Neural crest cell (in vitro differentiated cells): ENCODE results near the gene FSHB. TPM values are rescaled to one million over a fixed set of nuclear protein-coding genes. Genes with fewer than 3 reads are reported as not detected.

Source experiments
- DNase-seq: peaks from one replicate; pipeline ENCODE4 v3.0.0; 2021; ENCODE audit warnings: low read depth, mixed read lengths, low spot score
- H3K27ac Mint-ChIP-seq: one replicate; pipeline ENCODE4 v1.8.0; 2021; ENCODE audit warnings: mild to moderate bottlenecking, mixed read lengths; ENCODE audit not compliant: unreplicated experiment
- H3K27me3 Mint-ChIP-seq: 2 replicates; pipeline ENCODE4 v1.8.0; 2021; ENCODE audit warnings: low read depth, mild to moderate bottlenecking, mixed read lengths
- H3K36me3 Mint-ChIP-seq: 2 replicates; pipeline ENCODE4 v1.8.0; 2021; ENCODE audit warnings: low read depth, mild to moderate bottlenecking, mixed read lengths
- H3K4me1 Mint-ChIP-seq: 2 replicates; pipeline ENCODE4 v1.8.0; 2021; ENCODE audit warnings: mixed read lengths
- H3K4me3 Mint-ChIP-seq: one replicate; pipeline ENCODE4 v1.8.0; 2021; ENCODE audit warnings: mild to moderate bottlenecking, mixed read lengths
- H3K9me3 Mint-ChIP-seq: 2 replicates; pipeline ENCODE4 v1.8.0; 2021; ENCODE audit warnings: mixed read lengths
- total RNA-seq: library from RNA; stranded (reverse); gene quantifications from 2 replicates; pipeline ENCODE4 v1.2.1, GENCODE V29; 2021
- TF ChIP-seq, protein P1 (sequence below): fragments of 200-600 bp; sonication (generic); conservative IDR thresholded peaks from 2 replicates; pipeline ENCODE4 v1.5.0; 2021; ENCODE audit warnings: antibody characterized with exemption, mild to moderate bottlenecking

Gene FSHB
- total RNA-seq, 1 donor from 2014 or later, result not detected

DNA sequence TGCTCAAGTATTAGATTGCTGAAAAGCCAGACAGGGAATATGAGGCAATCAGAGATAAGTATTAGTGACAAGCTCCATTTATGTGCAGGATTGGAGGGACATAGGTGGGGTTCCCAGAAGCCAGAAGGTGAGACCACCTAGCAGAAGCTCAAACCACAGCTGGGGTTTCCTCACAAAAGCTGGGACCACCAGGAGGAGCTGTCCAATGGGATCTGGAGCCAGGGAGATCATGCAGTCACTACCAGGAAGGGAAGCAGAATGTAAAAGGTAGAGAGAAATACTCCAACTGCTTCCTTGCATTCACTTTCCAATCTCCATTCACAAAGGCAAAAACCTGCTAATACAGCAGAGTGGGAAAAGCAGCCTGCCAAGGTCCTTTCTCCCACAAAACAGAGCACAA lies 5.2 kb upstream of the FSHB start:
- peaks cover 8% of the 10 kb centered on the region for H3K9me3 Mint-ChIP-seq
- H3K27me3 Mint-ChIP-seq, result peaks cover 25% of the 10 kb centered on the region
- DNase-seq, result no peak
- H3K4me1 Mint-ChIP-seq, result no peaks in the 10 kb centered on the region
- no peak overlapping the region for H3K27ac Mint-ChIP-seq
- no peaks in the 10 kb centered on the region for H3K36me3 Mint-ChIP-seq
- TF ChIP-seq, protein P1, sequence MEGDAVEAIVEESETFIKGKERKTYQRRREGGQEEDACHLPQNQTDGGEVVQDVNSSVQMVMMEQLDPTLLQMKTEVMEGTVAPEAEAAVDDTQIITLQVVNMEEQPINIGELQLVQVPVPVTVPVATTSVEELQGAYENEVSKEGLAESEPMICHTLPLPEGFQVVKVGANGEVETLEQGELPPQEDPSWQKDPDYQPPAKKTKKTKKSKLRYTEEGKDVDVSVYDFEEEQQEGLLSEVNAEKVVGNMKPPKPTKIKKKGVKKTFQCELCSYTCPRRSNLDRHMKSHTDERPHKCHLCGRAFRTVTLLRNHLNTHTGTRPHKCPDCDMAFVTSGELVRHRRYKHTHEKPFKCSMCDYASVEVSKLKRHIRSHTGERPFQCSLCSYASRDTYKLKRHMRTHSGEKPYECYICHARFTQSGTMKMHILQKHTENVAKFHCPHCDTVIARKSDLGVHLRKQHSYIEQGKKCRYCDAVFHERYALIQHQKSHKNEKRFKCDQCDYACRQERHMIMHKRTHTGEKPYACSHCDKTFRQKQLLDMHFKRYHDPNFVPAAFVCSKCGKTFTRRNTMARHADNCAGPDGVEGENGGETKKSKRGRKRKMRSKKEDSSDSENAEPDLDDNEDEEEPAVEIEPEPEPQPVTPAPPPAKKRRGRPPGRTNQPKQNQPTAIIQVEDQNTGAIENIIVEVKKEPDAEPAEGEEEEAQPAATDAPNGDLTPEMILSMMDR, result no peak
- H3K4me3 Mint-ChIP-seq, result no peak overlapping the region

DNA sequence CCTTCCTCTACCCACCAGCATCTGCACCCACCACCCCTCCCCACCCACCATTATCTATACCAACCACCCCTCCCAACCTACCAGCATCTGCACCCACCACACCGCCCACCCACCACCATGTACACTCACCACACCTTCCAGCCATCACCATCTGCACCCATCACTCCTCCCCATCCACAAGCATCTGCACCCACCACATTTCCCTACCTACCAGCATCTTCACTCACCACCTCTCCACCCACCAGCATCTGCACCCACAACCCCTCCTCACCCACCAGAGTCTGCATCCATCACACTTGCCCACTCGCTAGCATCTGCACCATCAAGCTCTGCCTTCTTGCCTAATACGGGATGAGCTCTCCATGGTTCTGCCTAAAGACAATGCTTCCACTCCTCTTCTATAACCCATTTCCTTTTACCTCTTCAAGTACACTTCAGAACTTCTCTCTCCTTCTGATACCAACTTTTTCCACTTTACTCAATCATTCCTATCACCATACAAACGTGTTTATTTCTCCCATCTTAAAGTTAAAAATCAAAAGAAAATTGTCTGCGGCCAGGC lies 2.4 kb upstream of the FSHB start:
- DNase-seq, result no peak
- Mint-ChIP-seq H3K27me3 (peaks cover 17% of the 10 kb centered on the region), H3K9me3 (peaks cover 8% of the 10 kb centered on the region), H3K4me3 (no peak overlapping the region), H3K27ac (no peak overlapping the region), H3K36me3 (no peaks in the 10 kb centered on the region), H3K4me1 (no peaks in the 10 kb centered on the region)
- TF ChIP-seq, protein P1, result no peak

DNA sequence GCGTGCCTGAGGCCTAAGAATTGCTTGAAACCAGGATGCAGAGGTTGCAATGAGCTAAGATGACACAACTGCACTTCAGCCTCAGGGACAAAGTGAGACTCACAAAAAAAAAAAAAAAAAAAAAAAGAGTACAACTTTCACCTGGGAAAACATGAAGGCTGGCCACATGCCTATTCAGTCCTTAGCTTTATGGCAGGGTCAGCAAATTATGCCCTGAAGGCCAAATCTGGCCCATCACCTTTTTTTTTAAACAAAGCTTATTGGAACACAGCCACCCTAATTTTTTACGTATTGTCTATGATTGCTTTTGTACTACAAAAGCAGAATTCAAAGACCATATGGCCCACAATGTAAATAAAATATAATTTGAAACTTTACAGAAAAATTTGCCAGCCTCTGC lies 8.2 kb downstream of the FSHB start:
- Mint-ChIP-seq H3K4me1 (no peaks in the 10 kb centered on the region), H3K36me3 (no peaks in the 10 kb centered on the region), H3K9me3 (no peaks in the 10 kb centered on the region), H3K27ac (no peak overlapping the region), H3K4me3 (no peak overlapping the region), H3K27me3 (no peaks in the 10 kb centered on the region)
- TF ChIP-seq, protein P1, result no peak
- no peak for DNase-seq

DNA sequence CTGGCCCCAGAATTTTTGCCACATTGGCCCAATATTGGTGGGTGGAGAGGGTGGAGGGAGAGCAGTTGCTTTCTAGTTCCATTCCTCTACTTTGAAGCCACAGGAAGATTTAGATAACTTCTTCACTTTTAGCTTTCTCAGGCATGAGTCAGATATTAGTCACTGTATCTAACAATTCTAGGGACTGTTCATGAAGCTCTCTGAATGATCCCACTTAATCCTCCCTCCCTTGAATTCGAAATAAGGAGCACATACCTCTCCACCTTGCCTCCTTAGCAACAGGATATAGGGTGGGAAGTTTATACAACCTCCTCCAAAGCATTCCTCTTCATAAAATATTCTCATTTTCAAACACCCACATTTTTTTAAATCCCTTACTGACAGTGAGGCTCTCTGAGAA lies 13.5 kb downstream of the FSHB start:
- no peaks in the 10 kb centered on the region for H3K36me3 Mint-ChIP-seq
- no peak for DNase-seq
- no peaks in the 10 kb centered on the region for H3K27me3 Mint-ChIP-seq
- H3K9me3 Mint-ChIP-seq, result no peaks in the 10 kb centered on the region
- no peaks in the 10 kb centered on the region for H3K4me1 Mint-ChIP-seq
- no peak overlapping the region for H3K27ac Mint-ChIP-seq
- TF ChIP-seq, protein P1, result no peak
- no peak overlapping the region for H3K4me3 Mint-ChIP-seq

DNA sequence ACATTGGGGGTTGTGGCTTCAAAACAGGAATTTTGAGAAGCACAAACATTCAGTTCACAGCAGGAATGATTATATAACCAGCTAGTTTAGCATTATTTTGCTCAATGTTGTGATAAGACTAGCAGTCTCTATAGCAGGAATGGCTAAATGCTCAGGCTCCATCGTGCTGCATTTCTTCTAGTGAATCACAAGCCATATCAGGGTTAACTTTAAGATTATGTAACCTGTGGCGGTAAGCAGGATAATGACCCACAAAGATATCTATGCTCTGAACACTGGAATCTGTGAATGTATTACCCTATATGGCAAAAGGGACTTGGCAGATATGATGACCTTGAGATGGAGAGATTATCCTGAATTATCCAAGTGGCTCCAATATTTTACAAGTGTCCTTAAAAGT lies 14.8 kb downstream of the FSHB start:
- Mint-ChIP-seq H3K36me3 (no peaks in the 10 kb centered on the region), H3K4me1 (no peaks in the 10 kb centered on the region), H3K4me3 (no peak overlapping the region), H3K27ac (no peak overlapping the region), H3K27me3 (no peaks in the 10 kb centered on the region), H3K9me3 (no peaks in the 10 kb centered on the region)
- DNase-seq, result no peak
- TF ChIP-seq, protein P1, result no peak
